ENCODE data around the gene AMPH.

DNA sequence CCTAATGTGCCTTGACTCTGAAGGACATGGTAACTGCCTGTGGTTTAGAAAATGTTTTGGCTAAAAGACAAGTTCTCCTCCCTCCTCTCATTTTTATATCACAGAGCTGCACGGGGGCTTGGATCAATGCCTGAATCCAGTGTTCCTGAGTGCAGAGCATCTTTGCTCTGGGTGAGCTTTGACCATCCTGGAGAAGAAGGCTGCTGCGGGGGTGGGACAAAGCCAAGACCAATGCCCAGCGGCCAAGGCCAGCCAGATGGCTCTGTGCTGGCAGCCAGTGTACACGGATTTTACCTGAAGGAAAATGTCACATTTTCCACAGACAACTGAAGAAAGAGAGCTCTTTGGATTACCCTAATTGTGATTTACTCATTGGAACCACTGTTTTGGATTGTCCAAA, 255.7 kb downstream of the AMPH start:
- TF ChIP-seq, protein P1, sequence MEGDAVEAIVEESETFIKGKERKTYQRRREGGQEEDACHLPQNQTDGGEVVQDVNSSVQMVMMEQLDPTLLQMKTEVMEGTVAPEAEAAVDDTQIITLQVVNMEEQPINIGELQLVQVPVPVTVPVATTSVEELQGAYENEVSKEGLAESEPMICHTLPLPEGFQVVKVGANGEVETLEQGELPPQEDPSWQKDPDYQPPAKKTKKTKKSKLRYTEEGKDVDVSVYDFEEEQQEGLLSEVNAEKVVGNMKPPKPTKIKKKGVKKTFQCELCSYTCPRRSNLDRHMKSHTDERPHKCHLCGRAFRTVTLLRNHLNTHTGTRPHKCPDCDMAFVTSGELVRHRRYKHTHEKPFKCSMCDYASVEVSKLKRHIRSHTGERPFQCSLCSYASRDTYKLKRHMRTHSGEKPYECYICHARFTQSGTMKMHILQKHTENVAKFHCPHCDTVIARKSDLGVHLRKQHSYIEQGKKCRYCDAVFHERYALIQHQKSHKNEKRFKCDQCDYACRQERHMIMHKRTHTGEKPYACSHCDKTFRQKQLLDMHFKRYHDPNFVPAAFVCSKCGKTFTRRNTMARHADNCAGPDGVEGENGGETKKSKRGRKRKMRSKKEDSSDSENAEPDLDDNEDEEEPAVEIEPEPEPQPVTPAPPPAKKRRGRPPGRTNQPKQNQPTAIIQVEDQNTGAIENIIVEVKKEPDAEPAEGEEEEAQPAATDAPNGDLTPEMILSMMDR (IDR thresholded peaks at IDR 0.05) = no peak
- TF ChIP-seq POLR2AphosphoS5 (IDR thresholded peaks at IDR 0.05) = no peak
- TF ChIP-seq POLR2A (IDR thresholded peaks at IDR 0.05) = no peak

Data from gastroesophageal sphincter (tissue), 3 donors.